AG09309 (cell line): Measurements from ENCODE around the gene DSP.

ENCODE experiments used
- DNase-seq: peaks from one replicate; pipeline ENCODE4 v3.0.0-alpha.2; 2010; ENCODE audit warnings: low read depth
- H3K4me3 ChIP-seq: 2 replicates; pipeline ENCODE4 v1.5.1; 2011; ENCODE audit warnings: mild to moderate bottlenecking, low read depth, low read length, moderate library complexity; ENCODE audit not compliant: control insufficient read depth
- CTCF ChIP-seq: IDR thresholded peaks from 2 replicates; pipeline ENCODE4 v1.5.1; 2011; ENCODE audit warnings: mild to moderate bottlenecking, low read depth, low read length, inconsistent platforms; ENCODE audit not compliant: insufficient read depth, control insufficient read depth; ENCODE audit errors: missing control alignments

The DSP gene

GRCh38 chr6:7557652-7558051 is 16.2 kb downstream of the DSP start:
- TF ChIP-seq CTCF, result no peak
- no peak for DNase-seq
- H3K4me3 ChIP-seq, result no peak overlapping the region

- TF ChIP-seq CTCF, result no peak
- H3K4me3 ChIP-seq, result no peak overlapping the region
- no peak for DNase-seq
These were observed 17.3 kb downstream of the DSP start for GRCh38 chr6:7558781-7559180.

GRCh38 chr6:7559196-7559595 is 17.7 kb downstream of the DSP start:
- no peak for DNase-seq
- no peak for TF ChIP-seq CTCF
- H3K4me3 ChIP-seq, result no peak overlapping the region

- TF ChIP-seq CTCF, result no peak
- H3K4me3 ChIP-seq, result no peak overlapping the region
- DNase-seq, result no peak
These were observed 18.3 kb downstream of the DSP start for GRCh38 chr6:7559651-7560385.

GRCh38 chr6:7561153-7561964 is 19.9 kb downstream of the DSP start:
- H3K4me3 ChIP-seq, result no peak overlapping the region
- no peak for TF ChIP-seq CTCF
- no peak for DNase-seq

GRCh38 chr6:7562769-7563168 is 21.3 kb downstream of the DSP start:
- TF ChIP-seq CTCF, result no peak
- no peak overlapping the region for H3K4me3 ChIP-seq
- no peak for DNase-seq
